Vein endothelial cell (primary cell): ENCODE measurements around the gene NSUN7. TPM values are rescaled to one million over a fixed set of nuclear protein-coding genes. Genes with fewer than 3 reads are reported as not detected.

Experiments
- small RNA-seq: library from RNA; depleted of rRNA; stranded (forward); fragments of <200 nt; gene quantifications from one replicate; pipeline ENCODE3, GENCODE V24; 2012
- total RNA-seq: library from RNA; depleted of rRNA; stranded (reverse); fragments of >200 nt; gene quantifications from 2 replicates; pipeline ENCODE4 v1.2.3, GENCODE V29; 2012

NSUN7 gene
- not detected in 2 replicates for total RNA-seq

GRCh38 chr4:40749717-40750460 lies at the start of gene NSUN7:
Gene NSUN7, plus strand, starts transcription at chr4:40749955. Its CDS starts 739 bp downstream, at chr4:40750694.

Small RNAs within 50 kb of the gene (small RNA-seq; reads per million reads assigned to genes)
- not detected for gene RF00019

Other genes with a start within 250 kb of the NSUN7 start
- 0.10 TPM in 1 of 2 replicates, not detected in the other for gene RBM47, start 120.1 kb upstream of the NSUN7 start, total RNA-seq